SK-N-SH (cell line): ENCODE results near the gene NECAB2. TPM values are rescaled to one million over a fixed set of nuclear protein-coding genes. Genes with fewer than 3 reads are reported as not detected.

Experiments used
- CTCF ChIA-PET: fragments of 300-600, 350-600 bp; formaldehyde crosslinking; extraction: SDS; loops from one replicate; lab custom pipeline; 2021; lab: Yijun Ruan, JAX
- POLR2A ChIA-PET: fragments of 350-600 bp; sonication (Branson Sonifier 250); formaldehyde crosslinking; extraction: SDS; loops from one replicate; lab custom pipeline; 2020; ENCODE audit warnings: antibody characterized with exemption, inconsistent platforms; lab: Yijun Ruan, JAX
- DNase-seq: peaks from one replicate; pipeline ENCODE4 v3.0.0; 2012
- H2AFZ ChIP-seq: fragments of 200-600 bp; sonication (generic); 2 replicates; pipeline ENCODE4 v1.8.1; 2016; ENCODE audit warnings: antibody characterized with exemption, mild to moderate bottlenecking, low read depth
- H3F3A ChIP-seq: fragments of 200-600 bp; sonication (generic); replicated peaks from 2 replicates; pipeline ENCODE3; 2016; ENCODE audit warnings: antibody characterized with exemption, mild to moderate bottlenecking; ENCODE audit not compliant: insufficient read depth
- H3K27ac ChIP-seq, 2 experiments: fragments of 200-500 bp in 1 of 2; fragments of 200-600 bp in 1 of 2; sonication (Bioruptor generic) in 1 of 2; sonication (generic), shearing (Covaris generic) in 1 of 2; 2 replicates each; pipeline versions ENCODE4 v1.5.1 to v1.6.1; 2014 to 2016; ENCODE audit warnings: low read depth in 2 of 2, inconsistent platforms in 1 of 2, low read length in 1 of 2, mild to moderate bottlenecking in 1 of 2, mixed read lengths in 1 of 2
- H3K27me3 ChIP-seq: fragments of 200-600 bp; sonication (generic), shearing (Covaris generic); 2 replicates; pipeline ENCODE4 v1.6.1; 2016; ENCODE audit warnings: mixed run types; ENCODE audit not compliant: insufficient read depth
- H3K36me3 ChIP-seq, 2 experiments: fragments of 200-500 bp in 1 of 2; fragments of 200-600 bp in 1 of 2; sonication (Bioruptor generic) in 1 of 2; sonication (generic) in 1 of 2; replicated peaks in 1 of 2; 2 replicates each; pipeline versions ENCODE3 to v1.5.1; 2014 to 2016; ENCODE audit warnings: low read length in 1 of 2, mild to moderate bottlenecking in 1 of 2; ENCODE audit not compliant: insufficient read depth in 2 of 2, control insufficient read depth in 1 of 2
- H3K4me1 ChIP-seq, 2 experiments: fragments of 200-500 bp in 1 of 2; fragments of 200-600 bp in 1 of 2; sonication (Bioruptor generic) in 1 of 2; sonication (generic), shearing (Covaris generic) in 1 of 2; 2 replicates each; pipeline versions ENCODE4 v1.5.1 to v1.6.1; 2014 to 2016; ENCODE audit warnings: low read depth in 1 of 2, low read length in 1 of 2, mixed run types in 1 of 2; ENCODE audit not compliant: insufficient read depth in 2 of 2, control insufficient read depth in 1 of 2
- H3K4me2 ChIP-seq: fragments of 200-600 bp; sonication (generic), shearing (Covaris generic); 2 replicates; pipeline ENCODE4 v1.6.1; 2017; ENCODE audit warnings: mixed run types
- H3K4me3 ChIP-seq, 2 experiments: fragments of 200-500 bp in 1 of 2; fragments of 200-600 bp in 1 of 2; sonication (Bioruptor generic) in 1 of 2; sonication (generic), shearing (Covaris generic) in 1 of 2; 2 replicates each; pipeline versions ENCODE4 v1.5.1 to v1.8.1; 2014 to 2016; ENCODE audit warnings: low read depth in 2 of 2, inconsistent platforms in 1 of 2, low read length in 1 of 2, mild to moderate bottlenecking in 1 of 2, mixed read lengths in 1 of 2, moderate library complexity in 1 of 2
- H3K79me2 ChIP-seq: fragments of 200-600 bp; sonication (generic); 2 replicates; pipeline ENCODE4 v1.8.1; 2017; ENCODE audit warnings: mild to moderate bottlenecking; ENCODE audit not compliant: insufficient read depth
- H3K9ac ChIP-seq: fragments of 200-600 bp; sonication (generic); 2 replicates; pipeline ENCODE4 v1.6.1; 2017; ENCODE audit warnings: mixed run types
- H3K9me2 ChIP-seq: fragments of 200-600 bp; sonication (generic); 2 replicates; pipeline ENCODE4 v1.6.1; 2017; ENCODE audit warnings: mixed run types
- H3K9me3 ChIP-seq: fragments of 200-600 bp; sonication (generic); 2 replicates; pipeline ENCODE4 v1.6.1; 2017; ENCODE audit warnings: mixed run types, mild to moderate bottlenecking, moderate library complexity
- H4K20me1 ChIP-seq: fragments of 200-600 bp; sonication (generic); 2 replicates; pipeline ENCODE4 v1.6.1; 2017; ENCODE audit warnings: mild to moderate bottlenecking, mixed run types; ENCODE audit not compliant: insufficient read depth
- CHD2 ChIP-seq: fragments of 150-350 bp; IDR thresholded peaks from 2 replicates; pipeline ENCODE4 v1.6.1; 2018; ENCODE audit warnings: low read length; ENCODE audit not compliant: partially characterized antibody
- ELF1 ChIP-seq: IDR thresholded peaks from 2 replicates; pipeline ENCODE4 v1.4.0; 2012
- EP300 ChIP-seq, 2 experiments: IDR thresholded peaks; 2 replicates each; pipeline versions ENCODE4 v1.4.0 to v1.6.1; 2012; ENCODE audit warnings: borderline replicate concordance in 1 of 2, low read depth in 1 of 2, low read length in 1 of 2
- FOSL2 ChIP-seq: IDR thresholded peaks from 2 replicates; pipeline ENCODE4 v1.4.0; 2012; ENCODE audit warnings: low read depth, mild to moderate bottlenecking, moderate library complexity, borderline replicate concordance
- FOXM1 ChIP-seq: IDR thresholded peaks from 2 replicates; pipeline ENCODE4 v1.4.0; 2012; ENCODE audit warnings: low read depth, mild to moderate bottlenecking
- JUND ChIP-seq: IDR thresholded peaks from 2 replicates; pipeline ENCODE4 v1.4.0; 2012
- MXI1 ChIP-seq: IDR thresholded peaks from 2 replicates; pipeline ENCODE4 v1.6.1; 2012; ENCODE audit warnings: mild to moderate bottlenecking, low read depth, low read length, improper control_type of control experiment
- NFIC ChIP-seq: IDR thresholded peaks from 2 replicates; pipeline ENCODE4 v1.4.0; 2012; ENCODE audit warnings: borderline replicate concordance
- NRF1 ChIP-seq: IDR thresholded peaks from 2 replicates; pipeline ENCODE4 v1.6.1; 2012; ENCODE audit warnings: low read depth, mild to moderate bottlenecking, low read length
- POLR2AphosphoS5 ChIP-seq: IDR thresholded peaks from 2 replicates; pipeline ENCODE4 v1.6.1; 2012; ENCODE audit warnings: low read depth, low read length
- RAD21 ChIP-seq: IDR thresholded peaks from 2 replicates; pipeline ENCODE4 v1.6.1; 2012; ENCODE audit warnings: mild to moderate bottlenecking, low read length
- RCOR1 ChIP-seq: fragments of 150-350 bp; IDR thresholded peaks from 2 replicates; pipeline ENCODE4 v1.6.1; 2017; ENCODE audit warnings: antibody characterized with exemption, low read length
- RFX5 ChIP-seq: IDR thresholded peaks from 2 replicates; pipeline ENCODE4 v1.6.1; 2012; ENCODE audit warnings: mild to moderate bottlenecking, improper control_type of control experiment, low read length
- SIN3A ChIP-seq: IDR thresholded peaks from 2 replicates; pipeline ENCODE4 v1.6.1; 2012; ENCODE audit warnings: low read depth, mild to moderate bottlenecking, low read length, moderate library complexity, borderline replicate concordance
- WGBS: methylation state at CpG from one replicate; pipeline ENCODE4 v1.1.6; 2017; ENCODE audit warnings: low lambda C conversion rate; 5-methylcytosine and 5-hydroxymethylcytosine counted together
- polyA plus RNA-seq, 3 experiments: library from polyadenylated mRNA; depleted of rRNA; stranded (reverse); fragments of >200 nt; gene quantifications; 2 replicates each; pipeline ENCODE4 v1.2.3, GENCODE V29; 2012
- TF ChIP-seq, protein P1 (sequence below): IDR thresholded peaks from 2 replicates; pipeline ENCODE4 v1.4.0; 2012; ENCODE audit warnings: low read depth, borderline replicate concordance
- TF ChIP-seq, protein P2 (sequence below): IDR thresholded peaks from 2 replicates; pipeline ENCODE4; 2012
- TF ChIP-seq, protein P3 (sequence below): fragments of 150-350 bp; IDR thresholded peaks from 2 replicates; pipeline ENCODE4 v1.6.1; 2016; ENCODE audit warnings: mild to moderate bottlenecking, low read depth, low read length
- TF ChIP-seq, protein P4 (sequence below): IDR thresholded peaks from 2 replicates; pipeline ENCODE4 v1.4.0; 2012; ENCODE audit warnings: low read depth, borderline replicate concordance

The NECAB2 gene
- polyA plus RNA-seq, 1 of the 3 experiments (the other 2 are of a cell fraction), result 0.58 TPM

DNA sequence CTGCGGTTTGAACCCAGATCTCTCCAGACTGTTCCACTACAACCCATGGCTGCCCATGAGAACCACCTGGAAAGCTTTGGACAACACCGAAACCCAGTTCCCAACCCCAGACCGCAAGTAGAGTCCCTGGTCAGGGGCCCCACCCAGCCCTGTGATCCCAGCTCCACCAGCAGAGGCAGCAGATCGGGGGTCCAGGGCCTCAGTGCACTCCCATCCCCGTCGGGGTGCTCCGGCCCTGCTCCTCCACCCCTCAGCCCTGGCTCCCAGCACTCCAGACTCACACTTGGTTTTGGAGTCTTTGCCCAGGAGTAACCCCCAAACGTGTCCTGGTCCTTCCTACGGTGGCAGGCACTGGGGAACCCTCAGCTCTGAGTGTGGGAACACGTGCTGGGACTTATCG is 35.7 kb upstream of the NECAB2 start (continued):
- TF ChIP-seq, protein P1, sequence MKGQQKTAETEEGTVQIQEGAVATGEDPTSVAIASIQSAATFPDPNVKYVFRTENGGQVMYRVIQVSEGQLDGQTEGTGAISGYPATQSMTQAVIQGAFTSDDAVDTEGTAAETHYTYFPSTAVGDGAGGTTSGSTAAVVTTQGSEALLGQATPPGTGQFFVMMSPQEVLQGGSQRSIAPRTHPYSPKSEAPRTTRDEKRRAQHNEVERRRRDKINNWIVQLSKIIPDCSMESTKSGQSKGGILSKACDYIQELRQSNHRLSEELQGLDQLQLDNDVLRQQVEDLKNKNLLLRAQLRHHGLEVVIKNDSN, result no peak
- TF ChIP-seq, protein P2, sequence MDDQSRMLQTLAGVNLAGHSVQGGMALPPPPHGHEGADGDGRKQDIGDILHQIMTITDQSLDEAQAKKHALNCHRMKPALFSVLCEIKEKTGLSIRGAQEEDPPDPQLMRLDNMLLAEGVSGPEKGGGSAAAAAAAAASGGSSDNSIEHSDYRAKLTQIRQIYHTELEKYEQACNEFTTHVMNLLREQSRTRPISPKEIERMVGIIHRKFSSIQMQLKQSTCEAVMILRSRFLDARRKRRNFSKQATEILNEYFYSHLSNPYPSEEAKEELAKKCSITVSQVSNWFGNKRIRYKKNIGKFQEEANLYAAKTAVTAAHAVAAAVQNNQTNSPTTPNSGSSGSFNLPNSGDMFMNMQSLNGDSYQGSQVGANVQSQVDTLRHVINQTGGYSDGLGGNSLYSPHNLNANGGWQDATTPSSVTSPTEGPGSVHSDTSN, result no peak
- TF ChIP-seq ELF1, result no peak
- TF ChIP-seq NFIC, result no peak
- TF ChIP-seq, all 33 proteins: peak for 0

DNA sequence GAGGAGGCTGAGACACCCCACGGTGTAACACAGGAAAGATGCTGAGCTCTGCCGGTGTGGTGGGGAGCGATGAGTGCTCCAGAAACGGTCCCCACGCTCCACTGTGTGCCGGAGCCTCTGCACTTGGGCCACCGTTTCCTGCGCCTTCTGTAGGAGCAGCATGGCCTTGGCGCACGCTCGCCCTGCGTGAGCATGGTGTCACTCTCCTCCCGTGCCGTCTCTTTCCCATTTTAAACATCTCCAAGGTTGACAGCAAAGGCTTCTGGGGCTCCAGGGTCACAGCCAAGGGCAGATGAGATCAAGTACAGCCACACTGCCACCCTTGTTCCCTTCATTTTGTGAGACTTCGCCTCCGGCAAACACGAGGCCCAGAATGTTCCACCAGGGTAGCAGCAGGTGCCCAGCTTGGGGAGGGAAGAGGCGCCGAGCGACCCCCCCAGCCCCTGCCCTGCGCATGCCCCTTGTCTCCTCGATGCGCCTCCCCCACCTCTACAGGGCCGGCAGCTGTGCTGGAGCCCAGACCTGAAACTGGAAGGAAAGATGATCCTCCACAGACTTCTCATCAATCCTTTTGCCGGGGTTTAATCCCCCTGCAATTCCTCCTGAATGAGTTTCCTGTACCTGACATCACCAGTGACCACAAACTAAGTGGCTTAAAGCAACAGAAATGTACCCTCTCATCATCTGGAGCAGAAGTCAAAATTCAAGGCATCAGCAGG is 34.9 kb upstream of the NECAB2 start:
- TF ChIP-seq NFIC (no peak), RAD21 (no peak), FOSL2 (no peak), MXI1 (no peak), SIN3A (no peak), NRF1 (no peak), FOXM1 (no peak), RFX5 (no peak), POLR2AphosphoS5 (no peak), RCOR1 (no peak), CHD2 (no peak), EP300 (IDR thresholded peaks at IDR 0.05; ENCODE audit: borderline replicate concordance in 1 of 2, low read depth in 1 of 2, low read length in 1 of 2) (no peak), JUND (no peak)
- TF ChIP-seq, protein P3, sequence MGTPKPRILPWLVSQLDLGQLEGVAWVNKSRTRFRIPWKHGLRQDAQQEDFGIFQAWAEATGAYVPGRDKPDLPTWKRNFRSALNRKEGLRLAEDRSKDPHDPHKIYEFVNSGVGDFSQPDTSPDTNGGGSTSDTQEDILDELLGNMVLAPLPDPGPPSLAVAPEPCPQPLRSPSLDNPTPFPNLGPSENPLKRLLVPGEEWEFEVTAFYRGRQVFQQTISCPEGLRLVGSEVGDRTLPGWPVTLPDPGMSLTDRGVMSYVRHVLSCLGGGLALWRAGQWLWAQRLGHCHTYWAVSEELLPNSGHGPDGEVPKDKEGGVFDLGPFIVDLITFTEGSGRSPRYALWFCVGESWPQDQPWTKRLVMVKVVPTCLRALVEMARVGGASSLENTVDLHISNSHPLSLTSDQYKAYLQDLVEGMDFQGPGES, result no peak
- TF ChIP-seq, protein P1, result no peak
- TF ChIP-seq, protein P4, sequence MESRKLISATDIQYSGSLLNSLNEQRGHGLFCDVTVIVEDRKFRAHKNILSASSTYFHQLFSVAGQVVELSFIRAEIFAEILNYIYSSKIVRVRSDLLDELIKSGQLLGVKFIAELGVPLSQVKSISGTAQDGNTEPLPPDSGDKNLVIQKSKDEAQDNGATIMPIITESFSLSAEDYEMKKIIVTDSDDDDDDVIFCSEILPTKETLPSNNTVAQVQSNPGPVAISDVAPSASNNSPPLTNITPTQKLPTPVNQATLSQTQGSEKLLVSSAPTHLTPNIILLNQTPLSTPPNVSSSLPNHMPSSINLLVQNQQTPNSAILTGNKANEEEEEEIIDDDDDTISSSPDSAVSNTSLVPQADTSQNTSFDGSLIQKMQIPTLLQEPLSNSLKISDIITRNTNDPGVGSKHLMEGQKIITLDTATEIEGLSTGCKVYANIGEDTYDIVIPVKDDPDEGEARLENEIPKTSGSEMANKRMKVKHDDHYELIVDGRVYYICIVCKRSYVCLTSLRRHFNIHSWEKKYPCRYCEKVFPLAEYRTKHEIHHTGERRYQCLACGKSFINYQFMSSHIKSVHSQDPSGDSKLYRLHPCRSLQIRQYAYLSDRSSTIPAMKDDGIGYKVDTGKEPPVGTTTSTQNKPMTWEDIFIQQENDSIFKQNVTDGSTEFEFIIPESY, result no peak
- H3K4me1 ChIP-seq, result peaks cover 0 to 11% of the 10 kb centered on the region in 2 experiments; a peak in 1 of 4 replicates
- no peaks in the 10 kb centered on the region for H3K27me3 ChIP-seq
- no peak overlapping the region for H2AFZ ChIP-seq
- no peaks in the 10 kb centered on the region for H4K20me1 ChIP-seq
- CTCF ChIA-PET, result interaction anchor here (1.7 to 3.1 kb wide), 2 partner anchors 21 to 132 kb away, joined by 5 to 11 read pairs; no protein-coding TSS in a partner anchor
- H3K9ac ChIP-seq, result no peak overlapping the region
- no peaks in the 10 kb centered on the region for H3K79me2 ChIP-seq
- POLR2A ChIA-PET, result no interaction called here
- H3K27ac ChIP-seq, result no peak overlapping the region
- H3K9me2 ChIP-seq, result no peaks in the 10 kb centered on the region
- DNase-seq, result no peak
- no peaks in the 10 kb centered on the region for H3F3A ChIP-seq
- no peaks in the 10 kb centered on the region for H3K9me3 ChIP-seq
- no peak overlapping the region for H3K4me2 ChIP-seq
- no peaks in the 10 kb centered on the region for H3K36me3 ChIP-seq
- no peak overlapping the region for H3K4me3 ChIP-seq
- WGBS, result 83% methylated on average over 22 of the region's 25 CpGs
